ENCODE data around the gene F10. TPM values are rescaled to one million over a fixed set of nuclear protein-coding genes. Genes with fewer than 3 reads are reported as not detected.

F10 gene
- total and polyA plus RNA-seq, 2 of the 13 experiments (the other 11 are each of a cell fraction or from before 2014, with no cell fraction given): 58.4 to 237 TPM

DNA sequence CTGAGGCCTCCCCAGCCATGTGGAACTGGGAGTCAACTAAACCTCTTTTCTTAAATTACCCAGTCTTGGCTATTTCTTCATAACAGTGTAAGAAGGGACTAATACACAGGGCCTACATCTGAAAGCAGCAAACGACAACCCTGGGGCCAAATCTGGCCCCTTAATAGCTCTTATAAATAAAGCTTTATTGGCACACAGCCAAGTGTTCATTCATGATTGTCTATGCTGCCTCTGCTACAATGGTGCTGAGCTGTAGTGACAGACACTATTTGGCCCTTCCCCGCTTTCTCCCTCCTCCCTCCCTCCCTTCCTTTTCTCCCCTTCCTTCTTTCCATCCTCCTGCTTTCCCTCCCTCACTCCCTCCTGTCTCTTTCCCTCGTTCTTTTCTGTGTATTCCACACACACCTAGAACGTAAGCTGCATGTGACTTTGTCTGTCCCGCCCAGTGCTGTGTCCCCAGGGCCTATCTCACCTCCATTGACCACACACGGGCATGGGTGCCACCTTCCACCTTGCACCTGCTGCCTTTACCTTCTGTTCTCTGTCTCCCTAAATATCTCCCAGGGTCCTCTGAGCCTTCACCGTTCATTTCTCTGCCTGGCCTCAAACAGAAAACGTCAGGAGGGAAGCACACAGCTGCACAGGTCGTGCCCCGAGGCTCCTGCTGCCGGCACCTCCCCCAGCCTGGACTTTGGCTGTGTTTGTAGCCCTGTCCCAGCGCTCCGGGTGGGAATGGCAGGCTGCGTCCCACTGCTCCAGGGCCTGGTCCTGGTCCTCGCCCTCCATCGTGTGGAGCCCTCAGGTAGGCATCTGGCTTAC is 35.5 kb downstream of the F10 start, which contains the start of gene PROZ (continued):
- peak; percentile 81 for TF ChIP-seq TARDBP (CRISPR knock-in tag; IDR thresholded peaks at IDR 0.05)

DNA sequence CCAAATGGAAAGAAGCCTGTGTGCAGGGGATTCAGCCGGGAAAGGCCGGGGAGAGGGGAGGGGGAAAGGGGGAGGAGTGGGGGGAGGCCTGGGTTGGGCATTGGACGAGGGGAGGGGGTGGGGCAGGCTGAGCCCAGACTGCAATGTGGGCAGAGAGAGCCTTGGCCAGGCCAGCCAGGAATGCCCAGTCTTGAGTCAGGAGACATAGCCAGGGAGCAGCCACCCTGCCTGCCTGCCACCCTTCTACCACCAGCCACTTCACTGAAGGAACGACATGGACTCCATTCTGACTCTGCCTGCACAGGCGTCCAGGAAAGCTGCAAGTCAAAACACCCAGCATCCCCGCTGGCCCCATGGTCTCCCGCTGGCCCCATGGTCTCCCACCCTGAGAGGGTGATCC is 36.3 kb downstream of the F10 start:
- FAIRE-seq (no peak), DNase-seq (ENCODE audit: low spot score) (no peak), ATAC-seq (peak; percentile 54)
- no TSS peak for BruUV-seq (replicated peaks)
- Histone ChIP-seq H3K9me3 (ENCODE audit: low read length) (0 out of 2 replicates have a peak, but pooled peaks cover 5% of the 10 kb centered on the region), H3K4me2 (ENCODE audit: low read depth, low read length) (peak overlapping the region; percentile 94), H3K27ac (ENCODE audit: extremely low read length, insufficient read depth, low read length) (peak overlapping the region; percentile 85), H4K20me1 (ENCODE audit: insufficient read depth, low read length) (no peaks in the 10 kb centered on the region), H3K27me3 (ENCODE audit: control insufficient read depth in 1 of 2, insufficient read depth in 2 of 2, low read length in 2 of 2) (no peaks in the 10 kb centered on the region), H3K79me2 (ENCODE audit: insufficient read depth, low read length) (no peaks in the 10 kb centered on the region), H3K9ac (ENCODE audit: insufficient read depth, low read depth, low read length) (peak overlapping the region; percentile 75), H2AFZ (ENCODE audit: low read length) (no peak overlapping the region), H3K4me1 (ENCODE audit: insufficient read depth, low read length) (peaks cover 59% of the 10 kb centered on the region), H3K36me3 (replicated peaks in 1 of 2; ENCODE audit: control insufficient read depth in 1 of 2, insufficient read depth in 2 of 2, low read length in 2 of 2) (no peaks in the 10 kb centered on the region), H3K4me3 (replicated peaks in 1 of 3; ENCODE audit: insufficient read depth in 1 of 3, low read depth in 2 of 3, low read length in 3 of 3) (peak overlapping the region; percentile 57 to 72 (median 64); a peak in 5 of 6 replicates)
- in situ Hi-C loops (cut with HindIII; ENCODE audit: extremely low pct_ligation_motif_present, low pct_unique_long_range_greater_than_20kb) (no loop called here), intact Hi-C loops (cut with micrococcal nuclease; ENCODE audit: unreplicated experiment) (loop anchor here (5.0 kb wide), 1 partner anchor 48 kb away; the partner anchor contains the start of genes CUL4A and PCID2)
- POLR2A ChIA-PET: interaction anchor here (1.3 to 2.1 kb wide), 4 partner anchors 11 to 51 kb away, joined by 3 to 11 read pairs (median 6); partner anchors contain the start of gene CUL4A
- TF ChIP-seq PCBP1 (IDR thresholded peaks at IDR 0.05; ENCODE audit: borderline replicate concordance, low read depth, low read length) (0 out of 2 replicates have a peak, but pooled peaks have one; percentile 55), ZNF709 (CRISPR knock-in tag; IDR thresholded peaks at IDR 0.05) (0 out of 2 replicates have a peak, but pooled peaks have one; percentile 8), HNRNPK (IDR thresholded peaks at IDR 0.05; ENCODE audit: low read depth, low read length, poor library complexity, severe bottlenecking) (peak; percentile 81), FIP1L1 (IDR thresholded peaks at IDR 0.05; ENCODE audit: borderline replicate concordance, insufficient read depth, low read depth, low read length) (no peak)
- CTCF ChIA-PET (ENCODE audit: low intra/inter-chr PET ratio, low total read pairs): no interaction called here
- 5% methylated on average over 3 of the region's 7 CpGs for whole genome bisulfite sequencing (ENCODE audit: low lambda C conversion rate)
